HepG2 (cell line): ENCODE results near the gene THBS1. TPM values are rescaled to one million over a fixed set of nuclear protein-coding genes. Genes with fewer than 3 reads are reported as not detected.

Experiments used
- ATAC-seq: fragments of 200-7000 bp; cut with Tn5 transposase; 3 replicates; pipeline ENCODE4 v1.9.1; 2020; ENCODE audit warnings: mild to moderate bottlenecking, moderate library complexity
- BruUV-seq: library from RNA; stranded (reverse); fragments of 400-500 nt; replicated peaks from 2 replicates; lab custom pipeline; 2021; lab: Mats Ljungman, UMichigan
- CTCF ChIA-PET: fragments of 300-600 bp; formaldehyde crosslinking; extraction: SDS; loops from one replicate; lab custom pipeline; 2021; ENCODE audit warnings: low total read pairs, inconsistent platforms, low intra/inter-chr PET ratio; lab: Yijun Ruan, JAX
- POLR2A ChIA-PET: fragments of 350-600 bp; sonication (Branson Sonifier 250); formaldehyde crosslinking; loops from one replicate; lab custom pipeline; 2020; ENCODE audit warnings: antibody characterized with exemption, inconsistent platforms; lab: Yijun Ruan, JAX
- DNase-seq: peaks from one replicate; pipeline ENCODE4 v3.0.0-alpha.2; 2015; ENCODE audit warnings: low spot score
- FAIRE-seq: peaks from 3 replicates; lab custom pipeline; 2011; peaks lifted over from hg19 to GRCh38; lab: Jason Lieb, UNC
- H2AFZ ChIP-seq: one replicate; pipeline ENCODE4 v1.6.1; 2011; ENCODE audit warnings: low read length, inconsistent platforms
- H3K27ac ChIP-seq: fragments of 300-600 bp; 3 replicates; pipeline ENCODE4 v1.8.0; 2011; ENCODE audit warnings: mixed run types, mild to moderate bottlenecking, mixed read lengths, low read length, inconsistent platforms; ENCODE audit not compliant: insufficient read depth; ENCODE audit errors: extremely low read length
- H3K27me3 ChIP-seq, 2 experiments: fragments of 200-600 bp in 1 of 2; 2 replicates in 1 of 2; 3 replicates in 1 of 2; pipeline versions ENCODE4 v1.6.0 to v1.8.0; 2011; ENCODE audit warnings: low read length in 2 of 2, mild to moderate bottlenecking in 2 of 2, moderate library complexity in 2 of 2, inconsistent platforms in 1 of 2; ENCODE audit not compliant: insufficient read depth in 2 of 2, control insufficient read depth in 1 of 2
- H3K36me3 ChIP-seq, 2 experiments: fragments of 200-600 bp in 1 of 2; replicated peaks in 1 of 2; 2 replicates in 1 of 2; 3 replicates in 1 of 2; pipeline versions ENCODE4 v1.5.1 to v1.8.0; 2011; ENCODE audit warnings: low read length in 2 of 2, inconsistent platforms in 1 of 2; ENCODE audit not compliant: insufficient read depth in 2 of 2, control insufficient read depth in 1 of 2
- H3K4me1 ChIP-seq: 2 replicates; pipeline ENCODE4 v1.5.1; 2012; ENCODE audit warnings: low read length, inconsistent platforms; ENCODE audit not compliant: insufficient read depth
- H3K4me2 ChIP-seq: 2 replicates; pipeline ENCODE4 v1.6.0; 2011; ENCODE audit warnings: low read depth, low read length, inconsistent platforms
- H3K4me3 ChIP-seq, 3 experiments: fragments of 200-600 bp in 1 of 3; sonication (generic), shearing (Covaris generic) in 1 of 3; replicated peaks in 1 of 3; 2 replicates each; pipeline ENCODE4 v1.5.1; 2011 to 2016; ENCODE audit warnings: low read length in 3 of 3, inconsistent platforms in 2 of 3, low read depth in 2 of 3, mild to moderate bottlenecking in 2 of 3, control low read depth in 1 of 3, mixed read lengths in 1 of 3; ENCODE audit not compliant: insufficient read depth in 1 of 3
- H3K79me2 ChIP-seq: one replicate; pipeline ENCODE4 v1.6.1; 2011; ENCODE audit warnings: low read length, inconsistent platforms; ENCODE audit not compliant: insufficient read depth
- H3K9ac ChIP-seq: 2 replicates; pipeline ENCODE4 v1.6.0; 2011; ENCODE audit warnings: mild to moderate bottlenecking, low read depth, low read length, inconsistent platforms; ENCODE audit not compliant: insufficient read depth
- H3K9me3 ChIP-seq: 2 replicates; pipeline ENCODE4 v1.5.1; 2012; ENCODE audit warnings: mild to moderate bottlenecking, low read length
- H4K20me1 ChIP-seq: 2 replicates; pipeline ENCODE4 v1.6.0; 2011; ENCODE audit warnings: inconsistent platforms, mild to moderate bottlenecking, low read length, moderate library complexity; ENCODE audit not compliant: insufficient read depth
- ERF ChIP-seq: IDR thresholded peaks from 2 replicates; pipeline ENCODE4 v1.6.1; 2018; ENCODE audit warnings: missing biosample characterization, missing genetic modification reagents
- FOXO1 ChIP-seq: sonication (generic); formaldehyde crosslinking; IDR thresholded peaks from 2 replicates; pipeline ENCODE4 v1.4.0; 2020; ENCODE audit warnings: missing genetic modification reagents
- HNRNPLL ChIP-seq: fragments of 200-400 bp; formaldehyde crosslinking; IDR thresholded peaks from 2 replicates; pipeline ENCODE4 v1.6.1; 2017; ENCODE audit warnings: mild to moderate bottlenecking, low read depth, low read length; ENCODE audit not compliant: poor library complexity, severe bottlenecking
- KDM4B ChIP-seq: sonication (generic); formaldehyde crosslinking; IDR thresholded peaks from 2 replicates; pipeline ENCODE4 v1.4.0; 2020; ENCODE audit warnings: missing genetic modification reagents
- KLF13 ChIP-seq: sonication (generic); formaldehyde crosslinking; IDR thresholded peaks from 2 replicates; pipeline ENCODE4 v1.4.0; 2020; ENCODE audit warnings: mild to moderate bottlenecking, missing genetic modification reagents
- KMT2A ChIP-seq: sonication (generic); formaldehyde crosslinking; IDR thresholded peaks from 2 replicates; pipeline ENCODE4 v1.4.0; 2020; ENCODE audit warnings: missing genetic modification reagents
- NR2F1 ChIP-seq, 2 experiments: fragments of 450-650 bp in 1 of 2; formaldehyde crosslinking in 1 of 2; IDR thresholded peaks; 2 replicates each; pipeline versions ENCODE4 v1.5.0 to v1.6.1; 2016 to 2020; ENCODE audit warnings: mild to moderate bottlenecking in 1 of 2, missing compliant biosample characterization in 1 of 2, missing genetic modification reagents in 1 of 2, moderate library complexity in 1 of 2
- POLR2G ChIP-seq: fragments of 200-400 bp; formaldehyde crosslinking; IDR thresholded peaks from 2 replicates; pipeline ENCODE4 v1.6.1; 2018; ENCODE audit warnings: mild to moderate bottlenecking, low read depth, low read length, moderate library complexity
- RARA ChIP-seq: IDR thresholded peaks from 2 replicates; pipeline ENCODE4 v1.6.1; 2016; ENCODE audit warnings: missing genetic modification reagents, missing compliant biosample characterization
- SALL1 ChIP-seq: sonication (generic); formaldehyde crosslinking; IDR thresholded peaks from 2 replicates; pipeline ENCODE4 v1.8.0; 2022; ENCODE audit warnings: mild to moderate bottlenecking, missing genetic modification reagents
- ZHX1 ChIP-seq: sonication (generic); formaldehyde crosslinking; IDR thresholded peaks from 2 replicates; pipeline ENCODE4 v1.8.1; 2022; ENCODE audit warnings: low read depth, mild to moderate bottlenecking, missing genetic modification reagents
- ZNF225 ChIP-seq: sonication (generic); formaldehyde crosslinking; IDR thresholded peaks from 2 replicates; pipeline ENCODE4 v1.4.0; 2020; ENCODE audit warnings: mild to moderate bottlenecking, missing genetic modification reagents
- ZNF282 ChIP-seq: fragments of 450-650 bp; IDR thresholded peaks from 2 replicates; pipeline ENCODE4 v1.6.1; 2018; ENCODE audit not compliant: partially characterized antibody
- ZSCAN31 ChIP-seq: sonication (generic); formaldehyde crosslinking; IDR thresholded peaks from 2 replicates; pipeline ENCODE4 v1.5.0; 2020; ENCODE audit warnings: low read depth, mild to moderate bottlenecking, missing genetic modification reagents
- WGBS: methylation state at CpG from one replicate; pipeline ENCODE4 v1.1.6; 2017; ENCODE audit warnings: low lambda C conversion rate; 5-methylcytosine and 5-hydroxymethylcytosine counted together
- in situ Hi-C: cut with HindIII; loops from 2 replicates; pipeline ENCODE4 v1.10.0; 2017; ENCODE audit warnings: low pct_unique_long_range_greater_than_20kb; ENCODE audit not compliant: extremely low pct_ligation_motif_present
- intact Hi-C: fragments of 100-400 bp; cut with micrococcal nuclease; formaldehyde crosslinking; loops from one replicate; pipeline ENCODE4 v1.10.0; 2022; ENCODE audit not compliant: unreplicated experiment
- polyA plus RNA-seq, 8 experiments: library from polyadenylated mRNA; depleted of rRNA in 3 of 8; stranded (reverse) in 7 of 8; unstranded in 1 of 8; fragments of >200 nt; fragmentation: Illumina TruSeq in 4 of 8; extraction: Trizol in 4 of 8; gene quantifications; 2 replicates each; pipeline versions ENCODE4 v1.2.1 to v1.2.3, GENCODE V29; 2011 to 2016; ENCODE audit warnings: low read depth in 4 of 8, missing spikeins in 1 of 8, mixed read lengths in 1 of 8; ENCODE audit not compliant: insufficient read depth in 1 of 8
- total RNA-seq, 5 experiments: library from RNA; depleted of rRNA; stranded (reverse); fragments of >200 nt; fragmentation: Illumina TruSeq; extraction: Trizol; gene quantifications; 2 replicates each; pipeline ENCODE4 v1.2.3, GENCODE V29; 2016; ENCODE audit warnings: low read depth in 1 of 5
- TF ChIP-seq, protein P1 (sequence below): sonication (generic); formaldehyde crosslinking; conservative IDR thresholded peaks from 2 replicates; pipeline ENCODE4 v1.4.0; 2020; ENCODE audit warnings: missing genetic modification reagents

The THBS1 gene
- total and polyA plus RNA-seq, 2 of the 13 experiments (the other 11 are each of a cell fraction or from before 2014, with no cell fraction given), result 54.7 to 67.1 TPM

- BruUV-seq, result no TSS peak
- WGBS, result 1% methylated on average over 4 of the region's 4 CpGs
- CTCF ChIA-PET, result no interaction called here
- H2AFZ ChIP-seq, result no peak overlapping the region
- intact Hi-C loops, result no loop called here
- no peak overlapping the region for H3K9ac ChIP-seq
- POLR2A ChIA-PET, result no interaction called here
- no peaks in the 10 kb centered on the region for H3K36me3 ChIP-seq
- FAIRE-seq (no peak), DNase-seq (no peak), ATAC-seq (no peak)
- H3K79me2 ChIP-seq, result no peaks in the 10 kb centered on the region
- H3K4me3 ChIP-seq, result no peak overlapping the region
- no peak overlapping the region for H3K27ac ChIP-seq
- peaks cover 0 to 4% of the 10 kb centered on the region in 2 experiments; a peak in 1 of 5 replicates for H3K27me3 ChIP-seq
- TF ChIP-seq ZNF225, result no peak
- peaks cover 42% of the 10 kb centered on the region for H3K4me1 ChIP-seq
- H4K20me1 ChIP-seq, result no peaks in the 10 kb centered on the region
- no peaks in the 10 kb centered on the region for H3K9me3 ChIP-seq
- no peak overlapping the region for H3K4me2 ChIP-seq
- in situ Hi-C loops, result no loop called here
These were observed 42.7 kb downstream of the THBS1 start for GRCh38 chr15:39623529-39623931.

DNA sequence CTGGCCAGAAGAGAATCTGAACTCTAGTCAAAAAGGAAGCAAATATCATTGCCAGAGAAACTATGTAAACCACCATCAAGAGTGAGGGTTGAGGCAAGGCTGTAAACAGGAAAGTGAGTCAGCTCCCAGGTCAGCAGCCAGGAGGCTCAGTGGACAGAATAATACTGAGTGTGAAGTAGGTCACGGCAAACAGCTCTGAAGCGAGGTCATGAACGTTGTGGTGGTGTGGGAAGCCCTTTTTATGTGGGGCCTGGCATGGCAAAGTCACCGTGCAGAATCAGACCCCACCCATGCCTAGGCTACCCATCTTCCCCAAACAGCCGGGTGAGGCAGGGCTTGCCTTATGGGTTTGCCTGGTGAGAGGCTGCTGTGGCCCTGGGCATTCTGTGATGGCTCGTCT lies 43.9 kb downstream of the THBS1 start:
- Histone ChIP-seq H3K27ac (no peak overlapping the region), H3K27me3 (peaks cover 0 to 4% of the 10 kb centered on the region in 2 experiments; a peak in 1 of 5 replicates), H4K20me1 (no peaks in the 10 kb centered on the region), H3K36me3 (no peaks in the 10 kb centered on the region), H2AFZ (peak overlapping the region; percentile 2), H3K9ac (no peak overlapping the region), H3K4me3 (peak overlapping the region in 1 of 3 experiments; percentile 41; a peak in 1 of 6 replicates), H3K79me2 (no peaks in the 10 kb centered on the region), H3K4me2 (peak overlapping the region; percentile 63), H3K4me1 (peaks cover 55% of the 10 kb centered on the region), H3K9me3 (no peaks in the 10 kb centered on the region)
- in situ Hi-C loops, result no loop called here
- BruUV-seq, result no TSS peak
- ChIA-PET CTCF (no interaction called here), POLR2A (no interaction called here)
- intact Hi-C loops, result no loop called here
- peak; percentile 78 for ATAC-seq
- peak; percentile 50 for DNase-seq
- no peak for FAIRE-seq
- WGBS, result 35% methylated on average over 5 of the region's 6 CpGs
- no peak for TF ChIP-seq KMT2A (CRISPR knock-in tag)
- TF ChIP-seq RARA, result peak; percentile 97
- TF ChIP-seq KLF13 (CRISPR knock-in tag), result no peak
- TF ChIP-seq, protein P1, sequence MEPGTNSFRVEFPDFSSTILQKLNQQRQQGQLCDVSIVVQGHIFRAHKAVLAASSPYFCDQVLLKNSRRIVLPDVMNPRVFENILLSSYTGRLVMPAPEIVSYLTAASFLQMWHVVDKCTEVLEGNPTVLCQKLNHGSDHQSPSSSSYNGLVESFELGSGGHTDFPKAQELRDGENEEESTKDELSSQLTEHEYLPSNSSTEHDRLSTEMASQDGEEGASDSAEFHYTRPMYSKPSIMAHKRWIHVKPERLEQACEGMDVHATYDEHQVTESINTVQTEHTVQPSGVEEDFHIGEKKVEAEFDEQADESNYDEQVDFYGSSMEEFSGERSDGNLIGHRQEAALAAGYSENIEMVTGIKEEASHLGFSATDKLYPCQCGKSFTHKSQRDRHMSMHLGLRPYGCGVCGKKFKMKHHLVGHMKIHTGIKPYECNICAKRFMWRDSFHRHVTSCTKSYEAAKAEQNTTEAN (CRISPR knock-in tag), result no peak
- TF ChIP-seq KDM4B (CRISPR knock-in tag), result no peak
- TF ChIP-seq ZNF282, result no peak
- peak in 1 of 2 experiments; percentile 45; a peak in 1 of 4 replicates for TF ChIP-seq NR2F1 (CRISPR knock-in tag; IDR thresholded peaks at IDR 0.05)
- no peak for TF ChIP-seq HNRNPLL
- no peak for TF ChIP-seq ZSCAN31 (CRISPR knock-in tag)
- TF ChIP-seq SALL1 (CRISPR knock-in tag), result peak; percentile 69
- no peak for TF ChIP-seq POLR2G
- peak; percentile 94; the same call in 1 of the 2 replicates for TF ChIP-seq FOXO1
- TF ChIP-seq ERF (CRISPR knock-in tag), result peak; percentile 66; the same call in 1 of the 2 replicates
- no peak for TF ChIP-seq ZHX1 (CRISPR knock-in tag)
